HepG2 (cell line): Measurements from ENCODE around the gene ELF2. TPM values are rescaled to one million over a fixed set of nuclear protein-coding genes. Genes with fewer than 3 reads are reported as not detected.
"Not testable (repeated sequence)": the region's sequence is repeated elsewhere in the genome, so short reads cannot be mapped to it uniquely, and the experiment has no call there.

ENCODE experiments used
- ATAC-seq: fragments of 200-7000 bp; cut with Tn5 transposase; 3 replicates; pipeline ENCODE4 v1.9.1; 2020; ENCODE audit warnings: mild to moderate bottlenecking, moderate library complexity
- BruUV-seq: library from RNA; stranded (reverse); fragments of 400-500 nt; replicated peaks from 2 replicates; lab custom pipeline; 2021; lab: Mats Ljungman, UMichigan
- CTCF ChIA-PET: fragments of 300-600 bp; formaldehyde crosslinking; extraction: SDS; loops from one replicate; lab custom pipeline; 2021; ENCODE audit warnings: low total read pairs, inconsistent platforms, low intra/inter-chr PET ratio; lab: Yijun Ruan, JAX
- POLR2A ChIA-PET: fragments of 350-600 bp; sonication (Branson Sonifier 250); formaldehyde crosslinking; loops from one replicate; lab custom pipeline; 2020; ENCODE audit warnings: antibody characterized with exemption, inconsistent platforms; lab: Yijun Ruan, JAX
- DNase-seq: peaks from one replicate; pipeline ENCODE4 v3.0.0-alpha.2; 2015; ENCODE audit warnings: low spot score
- FAIRE-seq: peaks from 3 replicates; lab custom pipeline; 2011; peaks lifted over from hg19 to GRCh38; lab: Jason Lieb, UNC
- H2AFZ ChIP-seq: one replicate; pipeline ENCODE4 v1.6.1; 2011; ENCODE audit warnings: low read length, inconsistent platforms
- H3K27ac ChIP-seq: fragments of 300-600 bp; 3 replicates; pipeline ENCODE4 v1.8.0; 2011; ENCODE audit warnings: mixed run types, mild to moderate bottlenecking, mixed read lengths, low read length, inconsistent platforms; ENCODE audit not compliant: insufficient read depth; ENCODE audit errors: extremely low read length
- H3K27me3 ChIP-seq, 2 experiments: fragments of 200-600 bp in 1 of 2; 2 replicates in 1 of 2; 3 replicates in 1 of 2; pipeline versions ENCODE4 v1.6.0 to v1.8.0; 2011; ENCODE audit warnings: low read length in 2 of 2, mild to moderate bottlenecking in 2 of 2, moderate library complexity in 2 of 2, inconsistent platforms in 1 of 2; ENCODE audit not compliant: insufficient read depth in 2 of 2, control insufficient read depth in 1 of 2
- H3K36me3 ChIP-seq, 2 experiments: fragments of 200-600 bp in 1 of 2; replicated peaks in 1 of 2; 2 replicates in 1 of 2; 3 replicates in 1 of 2; pipeline versions ENCODE4 v1.5.1 to v1.8.0; 2011; ENCODE audit warnings: low read length in 2 of 2, inconsistent platforms in 1 of 2; ENCODE audit not compliant: insufficient read depth in 2 of 2, control insufficient read depth in 1 of 2
- H3K4me1 ChIP-seq: 2 replicates; pipeline ENCODE4 v1.5.1; 2012; ENCODE audit warnings: low read length, inconsistent platforms; ENCODE audit not compliant: insufficient read depth
- H3K4me2 ChIP-seq: 2 replicates; pipeline ENCODE4 v1.6.0; 2011; ENCODE audit warnings: low read depth, low read length, inconsistent platforms
- H3K4me3 ChIP-seq, 3 experiments: fragments of 200-600 bp in 1 of 3; sonication (generic), shearing (Covaris generic) in 1 of 3; replicated peaks in 1 of 3; 2 replicates each; pipeline ENCODE4 v1.5.1; 2011 to 2016; ENCODE audit warnings: low read length in 3 of 3, inconsistent platforms in 2 of 3, low read depth in 2 of 3, mild to moderate bottlenecking in 2 of 3, control low read depth in 1 of 3, mixed read lengths in 1 of 3; ENCODE audit not compliant: insufficient read depth in 1 of 3
- H3K79me2 ChIP-seq: one replicate; pipeline ENCODE4 v1.6.1; 2011; ENCODE audit warnings: low read length, inconsistent platforms; ENCODE audit not compliant: insufficient read depth
- H3K9ac ChIP-seq: 2 replicates; pipeline ENCODE4 v1.6.0; 2011; ENCODE audit warnings: mild to moderate bottlenecking, low read depth, low read length, inconsistent platforms; ENCODE audit not compliant: insufficient read depth
- H3K9me3 ChIP-seq: 2 replicates; pipeline ENCODE4 v1.5.1; 2012; ENCODE audit warnings: mild to moderate bottlenecking, low read length
- H4K20me1 ChIP-seq: 2 replicates; pipeline ENCODE4 v1.6.0; 2011; ENCODE audit warnings: inconsistent platforms, mild to moderate bottlenecking, low read length, moderate library complexity; ENCODE audit not compliant: insufficient read depth
- CENPX ChIP-seq: sonication (generic); formaldehyde crosslinking; IDR thresholded peaks from 2 replicates; pipeline ENCODE4 v1.9.0; 2021; ENCODE audit warnings: mild to moderate bottlenecking, missing genetic modification reagents, moderate library complexity
- ESRRA ChIP-seq: sonication (generic); formaldehyde crosslinking; IDR thresholded peaks from 2 replicates; pipeline ENCODE4 v1.5.1; 2020; ENCODE audit warnings: mild to moderate bottlenecking, low read depth, missing genetic modification reagents
- NR2F1 ChIP-seq, 2 experiments: fragments of 450-650 bp in 1 of 2; formaldehyde crosslinking in 1 of 2; IDR thresholded peaks; 2 replicates each; pipeline versions ENCODE4 v1.5.0 to v1.6.1; 2016 to 2020; ENCODE audit warnings: mild to moderate bottlenecking in 1 of 2, missing compliant biosample characterization in 1 of 2, missing genetic modification reagents in 1 of 2, moderate library complexity in 1 of 2
- SOX6 ChIP-seq, 2 experiments: fragments of 450-650 bp in 1 of 2; sonication (generic) in 1 of 2; formaldehyde crosslinking in 1 of 2; IDR thresholded peaks; 2 replicates each; pipeline versions ENCODE4 v1.4.0 to v1.6.1; 2017 to 2020; ENCODE audit warnings: antibody characterized with exemption in 1 of 2, mild to moderate bottlenecking in 1 of 2, missing genetic modification reagents in 1 of 2
- USF2 ChIP-seq, 2 experiments: sonication (generic) in 1 of 2; formaldehyde crosslinking in 1 of 2; IDR thresholded peaks; 2 replicates each; pipeline versions ENCODE4 v1.5.1 to v1.6.1; 2011 to 2020; ENCODE audit warnings: borderline replicate concordance in 1 of 2, low read depth in 1 of 2, low read length in 1 of 2, mild to moderate bottlenecking in 1 of 2, missing genetic modification reagents in 1 of 2, moderate library complexity in 1 of 2
- ZNF232 ChIP-seq: sonication (generic); formaldehyde crosslinking; IDR thresholded peaks from 2 replicates; pipeline ENCODE4 v1.4.0; 2020; ENCODE audit warnings: missing genetic modification reagents, borderline replicate concordance
- ZNF550 ChIP-seq: sonication (generic); formaldehyde crosslinking; IDR thresholded peaks from 2 replicates; pipeline ENCODE4 v1.4.0; 2020; ENCODE audit warnings: mild to moderate bottlenecking, missing genetic modification reagents, borderline replicate concordance
- ZNF703 ChIP-seq: sonication (generic); formaldehyde crosslinking; IDR thresholded peaks from 2 replicates; pipeline ENCODE4 v1.5.1; 2020; ENCODE audit warnings: missing genetic modification reagents, mild to moderate bottlenecking, moderate library complexity, borderline replicate concordance
- ZSCAN25 ChIP-seq: sonication (generic); formaldehyde crosslinking; IDR thresholded peaks from 2 replicates; pipeline ENCODE4 v1.8.0; 2022; ENCODE audit warnings: mild to moderate bottlenecking, missing genetic modification reagents
- WGBS: methylation state at CpG from one replicate; pipeline ENCODE4 v1.1.6; 2017; ENCODE audit warnings: low lambda C conversion rate; 5-methylcytosine and 5-hydroxymethylcytosine counted together
- in situ Hi-C: cut with HindIII; loops from 2 replicates; pipeline ENCODE4 v1.10.0; 2017; ENCODE audit warnings: low pct_unique_long_range_greater_than_20kb; ENCODE audit not compliant: extremely low pct_ligation_motif_present
- intact Hi-C: fragments of 100-400 bp; cut with micrococcal nuclease; formaldehyde crosslinking; loops from one replicate; pipeline ENCODE4 v1.10.0; 2022; ENCODE audit not compliant: unreplicated experiment
- polyA plus RNA-seq, 8 experiments: library from polyadenylated mRNA; depleted of rRNA in 3 of 8; stranded (reverse) in 7 of 8; unstranded in 1 of 8; fragments of >200 nt; fragmentation: Illumina TruSeq in 4 of 8; extraction: Trizol in 4 of 8; gene quantifications; 2 replicates each; pipeline versions ENCODE4 v1.2.1 to v1.2.3, GENCODE V29; 2011 to 2016; ENCODE audit warnings: low read depth in 4 of 8, missing spikeins in 1 of 8, mixed read lengths in 1 of 8; ENCODE audit not compliant: insufficient read depth in 1 of 8
- total RNA-seq, 5 experiments: library from RNA; depleted of rRNA; stranded (reverse); fragments of >200 nt; fragmentation: Illumina TruSeq; extraction: Trizol; gene quantifications; 2 replicates each; pipeline ENCODE4 v1.2.3, GENCODE V29; 2016; ENCODE audit warnings: low read depth in 1 of 5
- TF ChIP-seq, protein P1 (sequence below): sonication (generic); formaldehyde crosslinking; IDR thresholded peaks from 2 replicates; pipeline ENCODE4 v1.8.0; 2022; ENCODE audit warnings: mild to moderate bottlenecking, missing genetic modification reagents, moderate library complexity

The ELF2 gene
- total and polyA plus RNA-seq, 2 of the 13 experiments (the other 11 are each of a cell fraction or from before 2014, with no cell fraction given): 28.6 to 35.4 TPM

GRCh38 chr4:139115226-139115625 lies 61.8 kb downstream of the ELF2 start:
- H3K9me3 ChIP-seq: no peaks in the 10 kb centered on the region
- H3K4me1 ChIP-seq: no peaks in the 10 kb centered on the region
- no peak overlapping the region for H2AFZ ChIP-seq
- no peak overlapping the region for H3K9ac ChIP-seq
- DNase-seq (no peak), ATAC-seq (no peak), FAIRE-seq (no peak)
- H3K27me3 ChIP-seq: no peaks in the 10 kb centered on the region
- in situ Hi-C loops (no loop called here), intact Hi-C loops (no loop called here)
- ChIA-PET POLR2A (no interaction called here), CTCF (no interaction called here)
- H3K27ac ChIP-seq: no peak overlapping the region
- H3K4me2 ChIP-seq: no peak overlapping the region
- no peak for TF ChIP-seq SOX6 (IDR thresholded peaks at IDR 0.05)
- TF ChIP-seq SOX6 (CRISPR knock-in tag; IDR thresholded peaks at IDR 0.05): no peak
- TF ChIP-seq, protein P1, sequence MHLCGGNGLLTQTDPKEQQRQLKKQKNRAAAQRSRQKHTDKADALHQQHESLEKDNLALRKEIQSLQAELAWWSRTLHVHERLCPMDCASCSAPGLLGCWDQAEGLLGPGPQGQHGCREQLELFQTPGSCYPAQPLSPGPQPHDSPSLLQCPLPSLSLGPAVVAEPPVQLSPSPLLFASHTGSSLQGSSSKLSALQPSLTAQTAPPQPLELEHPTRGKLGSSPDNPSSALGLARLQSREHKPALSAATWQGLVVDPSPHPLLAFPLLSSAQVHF (CRISPR knock-in tag): no peak
- no peak for TF ChIP-seq USF2 (IDR thresholded peaks at IDR 0.05; ENCODE audit: low read depth, low read length)
- TF ChIP-seq USF2 (CRISPR knock-in tag; IDR thresholded peaks at IDR 0.05; ENCODE audit: borderline replicate concordance): no peak
- TF ChIP-seq ZSCAN25 (CRISPR knock-in tag): no peak
- TF ChIP-seq CENPX (CRISPR knock-in tag): no peak
- TF ChIP-seq ZNF550 (CRISPR knock-in tag): no peak
- TF ChIP-seq ESRRA (CRISPR knock-in tag): no peak
- TF ChIP-seq ZNF703 (CRISPR knock-in tag): no peak
- TF ChIP-seq NR2F1 (CRISPR knock-in tag; IDR thresholded peaks at IDR 0.05): no peak
- no peak for TF ChIP-seq ZNF232 (CRISPR knock-in tag)
- H3K79me2 ChIP-seq: no peaks in the 10 kb centered on the region
- no peak overlapping the region for H3K4me3 ChIP-seq
- BruUV-seq: no TSS peak
- peaks cover 2 to 4% of the 10 kb centered on the region in 2 experiments; a peak in 1 of 5 replicates for H3K36me3 ChIP-seq
- over 99% methylated on average over 44 of the region's 44 CpGs for WGBS
- H4K20me1 ChIP-seq: no peaks in the 10 kb centered on the region

DNA sequence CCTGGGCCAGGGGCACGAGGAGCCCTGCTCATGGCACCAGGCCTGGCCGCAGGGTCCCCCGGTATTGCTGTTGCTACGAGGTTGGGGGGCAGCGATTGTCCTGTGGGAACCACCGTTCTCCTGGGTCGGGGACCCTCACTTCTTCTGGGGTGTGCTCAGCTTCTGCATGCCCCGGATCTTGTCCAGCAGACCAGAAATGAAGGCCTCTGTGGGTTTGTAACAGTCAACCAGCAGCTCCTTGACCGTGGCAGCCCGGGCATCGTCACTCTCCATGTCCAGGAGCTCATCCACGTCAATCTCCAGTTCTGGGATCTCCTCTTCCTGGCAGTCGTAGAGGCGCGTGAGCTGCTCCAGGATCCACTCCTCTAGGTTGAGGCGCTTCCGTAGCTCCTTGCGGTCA lies 62.2 kb downstream of the ELF2 start:
- ATAC-seq, DNase-seq, H2AFZ ChIP-seq, BruUV-seq, H3K27ac ChIP-seq, H3K36me3 ChIP-seq, H3K79me2 ChIP-seq, POLR2A ChIA-PET, in situ Hi-C loops, FAIRE-seq, CTCF ChIA-PET, H3K27me3 ChIP-seq, H3K9ac ChIP-seq, H3K9me3 ChIP-seq, intact Hi-C loops, H3K4me2 ChIP-seq, H3K4me3 ChIP-seq, H3K4me1 ChIP-seq, H4K20me1 ChIP-seq: not testable (repeated sequence)
- whole genome bisulfite sequencing: 97% methylated on average over 18 of the region's 18 CpGs
